ENCODE results near the gene LGR4.

DNA sequence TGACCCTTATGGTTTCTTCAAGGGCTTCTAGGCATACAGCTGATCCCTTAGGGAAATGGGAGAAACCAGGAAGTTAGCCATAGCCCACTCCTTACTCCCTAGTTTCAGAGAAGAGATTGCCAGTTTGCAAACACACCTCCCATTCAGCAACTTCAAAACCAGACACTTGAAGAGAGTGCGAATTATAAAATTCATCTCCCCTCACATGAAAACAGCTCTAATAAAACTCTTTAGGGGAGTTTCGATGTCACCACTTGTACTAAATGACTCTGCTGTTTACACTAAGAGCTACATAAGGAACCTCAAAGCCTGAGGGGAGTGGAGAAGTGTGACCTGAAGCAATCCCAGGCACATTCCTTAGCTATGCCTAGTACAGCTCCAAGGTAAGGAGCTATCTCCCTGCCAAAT, 8.3 kb downstream of the LGR4 start:
- TF ChIP-seq POU2F2 (IDR thresholded peaks at IDR 0.05; ENCODE audit: borderline replicate concordance, low read depth, low read length) (no peak), BMI1 (IDR thresholded peaks at IDR 0.05; ENCODE audit: borderline replicate concordance) (no peak), POLR2A (IDR thresholded peaks at IDR 0.05; ENCODE audit: low read depth, low read length) (no peak), POLR2AphosphoS5 (IDR thresholded peaks at IDR 0.05; ENCODE audit: low read length) (no peak), CHD2 (IDR thresholded peaks at IDR 0.05; ENCODE audit: borderline replicate concordance, low read depth, low read length) (no peak), FOXM1 (IDR thresholded peaks at IDR 0.05; ENCODE audit: low read depth, low read length) (no peak), PML (IDR thresholded peaks at IDR 0.05; ENCODE audit: low read length) (no peak), ZNF384 (IDR thresholded peaks at IDR 0.05; ENCODE audit: borderline replicate concordance, low read depth, low read length) (no peak)
- TF ChIP-seq, protein P1, sequence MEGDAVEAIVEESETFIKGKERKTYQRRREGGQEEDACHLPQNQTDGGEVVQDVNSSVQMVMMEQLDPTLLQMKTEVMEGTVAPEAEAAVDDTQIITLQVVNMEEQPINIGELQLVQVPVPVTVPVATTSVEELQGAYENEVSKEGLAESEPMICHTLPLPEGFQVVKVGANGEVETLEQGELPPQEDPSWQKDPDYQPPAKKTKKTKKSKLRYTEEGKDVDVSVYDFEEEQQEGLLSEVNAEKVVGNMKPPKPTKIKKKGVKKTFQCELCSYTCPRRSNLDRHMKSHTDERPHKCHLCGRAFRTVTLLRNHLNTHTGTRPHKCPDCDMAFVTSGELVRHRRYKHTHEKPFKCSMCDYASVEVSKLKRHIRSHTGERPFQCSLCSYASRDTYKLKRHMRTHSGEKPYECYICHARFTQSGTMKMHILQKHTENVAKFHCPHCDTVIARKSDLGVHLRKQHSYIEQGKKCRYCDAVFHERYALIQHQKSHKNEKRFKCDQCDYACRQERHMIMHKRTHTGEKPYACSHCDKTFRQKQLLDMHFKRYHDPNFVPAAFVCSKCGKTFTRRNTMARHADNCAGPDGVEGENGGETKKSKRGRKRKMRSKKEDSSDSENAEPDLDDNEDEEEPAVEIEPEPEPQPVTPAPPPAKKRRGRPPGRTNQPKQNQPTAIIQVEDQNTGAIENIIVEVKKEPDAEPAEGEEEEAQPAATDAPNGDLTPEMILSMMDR (IDR thresholded peaks at IDR 0.05 in 2 of 3, conservative IDR thresholded peaks at IDR 0.05 in 1 of 3; ENCODE audit: control insufficient read depth in 2 of 3, extremely low read depth in 1 of 3, insufficient read depth in 1 of 3, low read depth in 3 of 3, low read length in 3 of 3) = no peak

Measured in GM12878 (cell line).